ENCODE measurements around the gene FN3K. TPM values are rescaled to one million over a fixed set of nuclear protein-coding genes. Genes with fewer than 3 reads are reported as not detected.
A peak's percentile ranks its signal among the peaks of the same experiment; 100 is the strongest.

FN3K gene
- total and polyA plus RNA-seq, 2 of the 13 experiments (the other 11 are each of a cell fraction or from before 2014, with no cell fraction given) = 3.5 to 12.2 TPM

DNA sequence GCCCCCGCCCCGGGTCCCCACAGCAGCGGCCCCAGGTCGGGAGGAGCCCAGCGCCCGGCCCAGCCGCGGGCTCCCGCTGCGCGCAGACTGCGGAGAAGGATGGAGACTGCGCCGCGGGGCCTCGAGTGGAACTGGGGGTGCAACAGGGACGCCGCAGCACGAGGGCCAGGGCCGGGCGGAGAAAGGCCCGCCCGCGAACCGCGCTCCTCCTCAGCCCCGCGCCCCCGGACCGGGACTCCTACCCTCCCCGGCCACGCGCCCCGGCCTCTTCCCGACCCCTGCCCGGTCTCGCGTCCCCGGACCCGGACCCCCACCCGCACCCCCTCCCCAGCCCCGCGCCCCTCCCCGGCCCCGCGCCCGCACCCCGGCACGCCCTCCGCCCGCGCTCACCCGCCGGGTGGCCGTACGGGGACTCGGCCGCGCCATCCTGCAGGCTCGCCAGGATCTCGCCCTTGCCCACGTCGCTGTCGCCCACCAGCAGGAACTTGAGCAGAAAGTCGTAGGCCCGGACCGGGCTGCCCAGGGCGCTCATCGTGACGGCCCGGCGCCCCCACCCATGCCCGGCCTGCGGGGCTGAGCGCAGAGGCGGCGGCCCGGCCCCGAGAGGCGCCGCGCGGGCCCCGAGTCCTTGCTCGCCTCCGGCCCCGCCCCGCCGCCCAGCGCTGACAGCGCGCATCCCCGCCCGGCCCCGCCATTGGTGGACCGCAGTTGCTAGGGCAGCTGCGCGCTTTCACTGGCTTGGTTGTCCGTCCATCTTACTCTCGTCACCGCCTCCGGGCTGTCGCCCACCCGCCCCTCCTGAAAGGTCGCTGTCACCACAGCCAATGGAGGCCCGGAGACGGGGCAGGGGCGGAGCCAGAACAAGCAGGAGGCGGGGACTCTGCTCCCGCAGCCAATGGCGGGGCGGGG, 37.1 kb upstream of the FN3K start, which contains the start of gene RAB40B (continued):
- TF ChIP-seq ZBTB40 (IDR thresholded peaks at IDR 0.05) = no peak
- TF ChIP-seq ZBTB40 (CRISPR knock-in tag; IDR thresholded peaks at IDR 0.05) = no peak
- TF ChIP-seq ZNF205 (CRISPR knock-in tag; IDR thresholded peaks at IDR 0.05) = no peak
- TF ChIP-seq MAFF (IDR thresholded peaks at IDR 0.05; ENCODE audit: low read depth, low read length) = no peak
- no peak for TF ChIP-seq SMARCE1 (IDR thresholded peaks at IDR 0.05; ENCODE audit: borderline replicate concordance)
- no peak for TF ChIP-seq SSRP1 (CRISPR knock-in tag; IDR thresholded peaks at IDR 0.05)
- TF ChIP-seq SYNCRIP (IDR thresholded peaks at IDR 0.05; ENCODE audit: insufficient read depth, low read depth, low read length) = no peak
- no peak for TF ChIP-seq E2F2 (CRISPR knock-in tag; IDR thresholded peaks at IDR 0.05; ENCODE audit: borderline replicate concordance)
- no peak for TF ChIP-seq ZNF501 (CRISPR knock-in tag; IDR thresholded peaks at IDR 0.05)
- TF ChIP-seq WIZ (CRISPR knock-in tag; IDR thresholded peaks at IDR 0.05) = no peak
- TF ChIP-seq NR3C1 (CRISPR knock-in tag; IDR thresholded peaks at IDR 0.05) = no peak
- peak; percentile 95 for TF ChIP-seq SP2 (CRISPR knock-in tag; IDR thresholded peaks at IDR 0.05)
- TF ChIP-seq NFYB (CRISPR knock-in tag; IDR thresholded peaks at IDR 0.05) = peak; percentile 91
- no peak for TF ChIP-seq PAXIP1 (CRISPR knock-in tag; conservative IDR thresholded peaks at IDR 0.05)
- TF ChIP-seq SP1 (IDR thresholded peaks at IDR 0.05) = peak; percentile 48; the same call in 1 of the 2 replicates
- TF ChIP-seq SP1 (CRISPR knock-in tag; IDR thresholded peaks at IDR 0.05) = peak; percentile 95
- TF ChIP-seq SETDB1 (CRISPR knock-in tag; IDR thresholded peaks at IDR 0.05; ENCODE audit: borderline replicate concordance) = no peak
